Lower leg skin (tissue), 3 donors: Measurements from ENCODE around the gene KLHL42.

ENCODE experiments used
- CTCF ChIP-seq, 3 donors: fragments of 450-650 bp; IDR thresholded peaks; one replicate each; pipeline ENCODE4 v1.5.1; 2016; ENCODE audit warnings: antibody characterized with exemption in 3 of 3, mild to moderate bottlenecking in 3 of 3, moderate library complexity in 2 of 3
- POLR2A ChIP-seq, 2 donors: fragments of 450-650 bp; IDR thresholded peaks; one replicate each; pipeline ENCODE4 v1.6.1; 2016 to 2017; ENCODE audit warnings: antibody characterized with exemption in 2 of 2, mild to moderate bottlenecking in 1 of 2, moderate library complexity in 1 of 2

GRCh38 chr12:27807063-27807703 lies 27.1 kb downstream of the KLHL42 start:
- TF ChIP-seq POLR2A (IDR thresholded peaks at IDR 0.05) (no peak), CTCF (IDR thresholded peaks at IDR 0.05) (no peak)
